ENCODE results near the gene PCNX4.

GRCh38 chr14:60061371-60061770 is 30.4 kb upstream of the PCNX4 start:
- no peak for TF ChIP-seq POLR2AphosphoS5 (IDR thresholded peaks at IDR 0.05)
- TF ChIP-seq CTCF (IDR thresholded peaks at IDR 0.05), result no peak
- no peak for TF ChIP-seq POLR2A (IDR thresholded peaks at IDR 0.05)
- no peak for TF ChIP-seq EP300 (IDR thresholded peaks at IDR 0.05)
